GM18526 (cell line): Measurements from ENCODE around the gene UNC13D.

Experiments used
- POLR2A ChIP-seq: IDR thresholded peaks from 3 replicates; pipeline ENCODE4 v1.6.1; 2011; ENCODE audit not compliant: insufficient read length; ENCODE audit errors: extremely low read depth

The UNC13D gene

GRCh38 chr17:75843577-75844529 lies at the start of gene UNC13D:
Gene UNC13D (minus strand): TSS chr17:75844404. CDS start chr17:75844337, 67 bp downstream.
- peak; percentile 41 for TF ChIP-seq POLR2A

GRCh38 chr17:75893305-75894048 lies 49.3 kb upstream of the UNC13D start:
- TF ChIP-seq POLR2A: no peak

GRCh38 chr17:75892556-75893224 lies 48.5 kb upstream of the UNC13D start:
- TF ChIP-seq POLR2A: no peak

GRCh38 chr17:75891605-75892555 lies 47.7 kb upstream of the UNC13D start:
- TF ChIP-seq POLR2A: no peak

- no peak for TF ChIP-seq POLR2A
Observed at GRCh38 chr17:75891022-75891604, 46.9 kb upstream of the UNC13D start.

- no peak for TF ChIP-seq POLR2A
Observed at GRCh38 chr17:75889454-75889853, 45.2 kb upstream of the UNC13D start.

- no peak for TF ChIP-seq POLR2A
Observed at GRCh38 chr17:75888484-75888883, 44.3 kb upstream of the UNC13D start.

- TF ChIP-seq POLR2A: no peak
Observed at GRCh38 chr17:75885431-75885830, 41.2 kb upstream of the UNC13D start.

- no peak for TF ChIP-seq POLR2A
Observed at GRCh38 chr17:75881678-75882454, 37.7 kb upstream of the UNC13D start.

GRCh38 chr17:75880266-75880665 lies 36.1 kb upstream of the UNC13D start:
- no peak for TF ChIP-seq POLR2A

- no peak for TF ChIP-seq POLR2A
Observed at GRCh38 chr17:75878174-75878998, 34.2 kb upstream of the UNC13D start, which contains the start of gene TRIM47. Gene TRIM47 (minus strand): TSS chr17:75878581. CDS start chr17:75878548, 33 bp downstream.

- peak; percentile 14 for TF ChIP-seq POLR2A
Observed at GRCh38 chr17:75877752-75878173, 33.6 kb upstream of the UNC13D start.
